Glutamatergic neuron (in vitro differentiated cells): ENCODE results near the gene PLSCR3. TPM values are rescaled to one million over a fixed set of nuclear protein-coding genes. Genes with fewer than 3 reads are reported as not detected.

Source experiments
- DNase-seq: peaks from one replicate; pipeline ENCODE4 v3.0.0; 2022
- H3K27ac Mint-ChIP-seq: one replicate; pipeline ENCODE4 v1.8.0; 2020; ENCODE audit warnings: mild to moderate bottlenecking, mixed read lengths, inconsistent platforms; ENCODE audit not compliant: unreplicated experiment
- H3K27me3 Mint-ChIP-seq: one replicate; pipeline ENCODE4 v1.8.0; 2020; ENCODE audit warnings: mild to moderate bottlenecking, moderate library complexity, mixed read lengths, inconsistent platforms; ENCODE audit not compliant: unreplicated experiment
- H3K36me3 Mint-ChIP-seq: one replicate; pipeline ENCODE4 v1.8.0; 2020; ENCODE audit warnings: mild to moderate bottlenecking, mixed read lengths, inconsistent platforms; ENCODE audit not compliant: unreplicated experiment
- H3K4me1 Mint-ChIP-seq: one replicate; pipeline ENCODE4 v1.8.0; 2020; ENCODE audit warnings: mild to moderate bottlenecking, low read depth, mixed read lengths, inconsistent platforms; ENCODE audit not compliant: unreplicated experiment
- H3K4me3 Mint-ChIP-seq: one replicate; pipeline ENCODE4 v1.8.0; 2020; ENCODE audit warnings: mild to moderate bottlenecking, mixed read lengths, inconsistent platforms; ENCODE audit not compliant: unreplicated experiment
- H3K9me3 Mint-ChIP-seq: one replicate; pipeline ENCODE4 v1.8.0; 2020; ENCODE audit warnings: mild to moderate bottlenecking, moderate library complexity, mixed read lengths, inconsistent platforms; ENCODE audit not compliant: unreplicated experiment
- total RNA-seq: library from RNA; stranded (reverse); fragmentation: NEBNext Ultra II Directional; extraction: Animal tissue kit (Norgen Biotek cat#: 25700); gene quantifications from one replicate; pipeline ENCODE4 v1.2.1, GENCODE V29; 2021; ENCODE audit not compliant: unreplicated experiment
- TF ChIP-seq, protein P1 (sequence below): fragments of 200-600 bp; sonication (generic); IDR thresholded peaks from one replicate; pipeline ENCODE4 v1.5.0; 2021; ENCODE audit not compliant: partially characterized antibody, unreplicated experiment

PLSCR3 gene
- total RNA-seq, 1 donor from 2014 or later = 78.1 TPM

DNA sequence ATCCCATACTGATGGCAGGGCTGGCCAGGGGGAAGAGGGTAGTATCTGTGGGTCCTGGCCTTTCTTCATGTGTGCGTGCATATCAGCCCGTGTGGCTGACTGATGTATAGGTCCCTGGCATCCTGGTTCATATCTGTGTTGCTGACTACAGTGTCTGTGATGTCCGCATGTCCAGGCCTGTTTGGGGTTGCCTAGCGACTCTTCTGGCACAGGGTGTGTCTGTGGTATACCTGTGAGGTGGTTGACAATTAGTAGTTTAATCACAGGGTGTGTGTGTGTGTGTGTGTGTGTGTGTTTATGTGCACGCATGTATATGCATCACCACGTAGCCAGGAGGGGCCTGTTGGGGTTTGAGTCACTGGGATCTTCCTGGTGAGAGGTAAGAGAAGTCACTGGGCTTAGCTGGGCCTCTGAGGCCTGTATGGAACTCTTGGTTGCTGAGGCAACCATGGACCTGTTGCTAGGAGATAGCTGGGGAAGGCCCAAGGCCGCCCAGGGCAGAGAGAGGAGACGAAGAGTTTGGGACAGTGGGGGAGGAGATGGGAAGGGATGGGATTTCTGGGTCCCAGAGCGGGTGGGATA, 40.0 kb downstream of the PLSCR3 start:
- Mint-ChIP-seq H3K4me1 (peaks cover 4% of the 10 kb centered on the region), H3K9me3 (peaks cover 6% of the 10 kb centered on the region), H3K27ac (peak overlapping the region; percentile 66), H3K36me3 (no peaks in the 10 kb centered on the region), H3K27me3 (peaks cover 9% of the 10 kb centered on the region), H3K4me3 (peak overlapping the region; percentile 55)
- DNase-seq = no peak
- TF ChIP-seq, protein P1, sequence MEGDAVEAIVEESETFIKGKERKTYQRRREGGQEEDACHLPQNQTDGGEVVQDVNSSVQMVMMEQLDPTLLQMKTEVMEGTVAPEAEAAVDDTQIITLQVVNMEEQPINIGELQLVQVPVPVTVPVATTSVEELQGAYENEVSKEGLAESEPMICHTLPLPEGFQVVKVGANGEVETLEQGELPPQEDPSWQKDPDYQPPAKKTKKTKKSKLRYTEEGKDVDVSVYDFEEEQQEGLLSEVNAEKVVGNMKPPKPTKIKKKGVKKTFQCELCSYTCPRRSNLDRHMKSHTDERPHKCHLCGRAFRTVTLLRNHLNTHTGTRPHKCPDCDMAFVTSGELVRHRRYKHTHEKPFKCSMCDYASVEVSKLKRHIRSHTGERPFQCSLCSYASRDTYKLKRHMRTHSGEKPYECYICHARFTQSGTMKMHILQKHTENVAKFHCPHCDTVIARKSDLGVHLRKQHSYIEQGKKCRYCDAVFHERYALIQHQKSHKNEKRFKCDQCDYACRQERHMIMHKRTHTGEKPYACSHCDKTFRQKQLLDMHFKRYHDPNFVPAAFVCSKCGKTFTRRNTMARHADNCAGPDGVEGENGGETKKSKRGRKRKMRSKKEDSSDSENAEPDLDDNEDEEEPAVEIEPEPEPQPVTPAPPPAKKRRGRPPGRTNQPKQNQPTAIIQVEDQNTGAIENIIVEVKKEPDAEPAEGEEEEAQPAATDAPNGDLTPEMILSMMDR = no peak

DNA sequence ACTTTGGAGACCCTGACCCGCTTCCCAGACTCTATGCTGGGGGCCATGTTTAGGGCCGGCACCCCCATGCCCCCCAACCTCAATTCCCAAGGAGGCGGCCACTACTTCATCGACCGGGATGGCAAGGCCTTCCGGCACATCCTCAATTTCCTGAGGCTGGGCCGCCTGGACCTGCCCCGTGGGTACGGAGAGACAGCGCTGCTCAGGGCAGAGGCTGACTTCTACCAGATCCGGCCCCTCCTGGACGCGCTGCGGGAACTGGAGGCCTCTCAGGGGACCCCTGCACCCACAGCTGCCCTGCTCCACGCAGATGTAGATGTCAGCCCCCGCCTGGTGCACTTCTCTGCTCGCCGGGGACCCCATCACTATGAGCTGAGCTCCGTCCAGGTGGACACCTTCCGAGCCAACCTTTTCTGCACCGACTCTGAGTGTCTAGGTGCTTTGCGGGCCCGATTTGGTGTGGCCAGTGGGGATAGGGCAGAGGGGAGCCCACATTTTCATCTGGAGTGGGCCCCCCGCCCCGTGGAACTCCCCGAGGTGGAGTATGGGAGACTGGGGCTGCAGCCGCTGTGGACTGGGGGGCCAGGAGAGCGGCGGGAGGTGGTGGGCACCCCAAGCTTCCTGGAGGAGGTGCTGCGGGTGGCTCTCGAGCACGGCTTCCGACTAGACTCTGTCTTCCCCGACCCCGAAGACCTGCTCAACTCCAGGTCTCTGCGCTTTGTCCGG, 41.3 kb downstream of the PLSCR3 start:
- H3K4me1 Mint-ChIP-seq = peaks cover 6% of the 10 kb centered on the region
- no peak for DNase-seq
- H3K27ac Mint-ChIP-seq = peak overlapping the region; percentile 25
- peak overlapping the region; percentile 90 for H3K4me3 Mint-ChIP-seq
- peaks cover 6% of the 10 kb centered on the region for H3K9me3 Mint-ChIP-seq
- H3K27me3 Mint-ChIP-seq = peaks cover 11% of the 10 kb centered on the region
- TF ChIP-seq, protein P1 = no peak
- no peaks in the 10 kb centered on the region for H3K36me3 Mint-ChIP-seq

DNA sequence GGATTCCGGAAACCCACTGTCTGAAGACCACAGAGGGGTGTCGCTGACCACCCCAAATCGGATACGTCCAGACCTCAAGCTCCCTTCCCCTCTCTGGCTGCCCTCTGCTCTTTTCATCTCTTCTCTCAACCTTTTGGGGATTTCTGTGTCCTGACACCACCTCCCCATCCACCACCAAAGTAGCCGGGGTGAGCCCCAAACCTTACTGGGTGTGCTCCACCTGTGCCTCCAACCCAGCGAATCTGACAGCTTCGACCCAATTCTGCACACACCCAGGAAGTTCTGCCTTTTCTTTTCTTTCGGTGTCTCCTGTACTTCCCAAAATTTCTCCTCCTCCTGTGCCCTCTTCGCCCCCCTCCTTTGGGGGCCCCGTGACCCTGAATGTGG, 41.8 kb downstream of the PLSCR3 start:
- H3K9me3 Mint-ChIP-seq = peaks cover 6% of the 10 kb centered on the region
- no peak for DNase-seq
- peak overlapping the region; percentile 25 for H3K27ac Mint-ChIP-seq
- TF ChIP-seq, protein P1 = no peak
- H3K4me1 Mint-ChIP-seq = peaks cover 6% of the 10 kb centered on the region
- peaks cover 11% of the 10 kb centered on the region for H3K27me3 Mint-ChIP-seq
- peak overlapping the region; percentile 90 for H3K4me3 Mint-ChIP-seq
- H3K36me3 Mint-ChIP-seq = no peaks in the 10 kb centered on the region

DNA sequence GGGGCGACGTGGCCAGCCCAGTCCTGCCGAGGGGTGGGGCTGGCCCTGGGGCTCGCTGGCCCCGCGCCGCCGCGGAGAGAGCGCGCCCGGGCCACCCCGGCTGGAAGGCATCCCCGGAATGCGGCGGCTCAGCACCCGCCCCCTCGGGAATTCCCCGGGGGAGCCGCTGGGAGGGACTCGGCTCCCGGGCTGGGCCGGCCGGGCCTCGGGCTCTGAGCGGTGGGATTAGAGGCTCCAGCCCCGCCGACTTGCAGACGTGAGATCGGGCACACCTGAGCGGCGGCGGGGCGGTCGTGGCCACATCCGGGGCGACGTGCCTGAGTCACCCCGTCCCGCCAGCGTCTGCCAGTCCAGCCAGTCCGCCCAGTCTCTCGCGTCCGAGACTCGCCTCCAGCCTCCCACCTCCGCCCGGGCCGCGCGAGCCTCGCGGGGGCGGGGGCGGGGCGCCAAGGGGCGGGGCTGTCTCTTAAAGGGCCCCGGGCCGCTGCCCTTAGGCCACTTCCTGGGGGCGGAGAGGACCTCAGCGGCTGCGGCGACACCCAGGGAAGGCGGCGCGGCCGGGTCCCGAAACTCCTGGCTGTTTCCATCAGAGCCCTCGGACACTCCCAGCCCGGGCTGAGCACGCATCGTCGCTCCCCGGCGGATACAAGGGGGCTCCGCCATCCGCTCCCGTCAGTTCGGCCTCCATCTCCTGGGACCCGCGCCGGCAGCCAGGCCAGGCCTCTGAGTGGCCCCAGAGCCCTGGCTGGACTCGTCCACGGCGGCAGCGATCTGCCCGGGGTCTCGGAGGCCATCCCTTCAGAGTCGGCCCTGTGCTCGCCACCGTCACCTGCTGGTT, 42.4 kb downstream of the PLSCR3 start, which contains the start of gene KCTD11:
TSS of gene KCTD11 (plus strand) at position 498 of the 838 bp plus-strand sequence.
- TF ChIP-seq, protein P1 = no peak
- peak; percentile 80 for DNase-seq
- H3K4me1 Mint-ChIP-seq = peaks cover 6% of the 10 kb centered on the region
- peaks cover 6% of the 10 kb centered on the region for H3K9me3 Mint-ChIP-seq
- peaks cover 8% of the 10 kb centered on the region for H3K27me3 Mint-ChIP-seq
- H3K27ac Mint-ChIP-seq = peak within 1 kb of the TSS; percentile 25
- H3K36me3 Mint-ChIP-seq = no peaks in the 10 kb centered on the region
- peak within 1 kb of the TSS; percentile 90 for H3K4me3 Mint-ChIP-seq
